ENCODE results near the gene ADIPOR2.

The ADIPOR2 gene

DNA sequence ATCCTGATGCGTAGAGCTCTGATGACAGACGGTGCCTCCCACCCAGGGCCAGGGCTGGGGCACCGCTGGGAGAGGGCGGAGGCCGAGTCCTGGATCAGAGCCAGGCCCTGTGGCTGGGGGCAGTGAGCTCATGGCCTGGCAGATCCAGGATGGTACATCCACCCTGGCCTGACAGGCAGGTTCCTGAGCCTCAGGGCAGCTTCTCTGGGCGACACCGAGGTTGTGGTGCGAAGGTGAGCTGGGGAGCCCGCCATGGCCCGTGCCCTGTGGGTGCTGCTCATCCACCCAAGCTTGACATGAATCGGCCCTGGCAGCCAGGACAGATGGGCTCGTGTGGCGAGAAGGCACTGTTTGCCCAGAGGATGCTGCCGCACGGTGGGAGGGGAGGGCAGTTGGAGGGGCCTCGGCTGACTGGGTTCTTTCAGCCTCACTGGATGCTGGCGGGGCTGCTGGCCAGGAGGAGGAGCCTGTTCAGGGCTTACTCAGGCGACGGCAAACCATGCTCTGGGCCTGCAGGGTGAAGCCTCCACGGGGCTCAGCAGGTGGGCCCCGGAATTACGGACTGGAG, 146.1 kb downstream of the ADIPOR2 start:
- ATAC-seq (ENCODE audit: low read depth), result no peak
- H3K4me3 Mint-ChIP-seq, result no peak overlapping the region
- H3K36me3 Mint-ChIP-seq, result no peaks in the 10 kb centered on the region
- H3K9me3 Mint-ChIP-seq, result no peaks in the 10 kb centered on the region
- H3K27ac Mint-ChIP-seq, result no peak overlapping the region
- no peak for DNase-seq (ENCODE audit: low spot score in 2 of 2)
- H3K27me3 Mint-ChIP-seq, result peaks cover 18% of the 10 kb centered on the region
- H3K4me1 Mint-ChIP-seq, result peaks cover 13% of the 10 kb centered on the region

DNA sequence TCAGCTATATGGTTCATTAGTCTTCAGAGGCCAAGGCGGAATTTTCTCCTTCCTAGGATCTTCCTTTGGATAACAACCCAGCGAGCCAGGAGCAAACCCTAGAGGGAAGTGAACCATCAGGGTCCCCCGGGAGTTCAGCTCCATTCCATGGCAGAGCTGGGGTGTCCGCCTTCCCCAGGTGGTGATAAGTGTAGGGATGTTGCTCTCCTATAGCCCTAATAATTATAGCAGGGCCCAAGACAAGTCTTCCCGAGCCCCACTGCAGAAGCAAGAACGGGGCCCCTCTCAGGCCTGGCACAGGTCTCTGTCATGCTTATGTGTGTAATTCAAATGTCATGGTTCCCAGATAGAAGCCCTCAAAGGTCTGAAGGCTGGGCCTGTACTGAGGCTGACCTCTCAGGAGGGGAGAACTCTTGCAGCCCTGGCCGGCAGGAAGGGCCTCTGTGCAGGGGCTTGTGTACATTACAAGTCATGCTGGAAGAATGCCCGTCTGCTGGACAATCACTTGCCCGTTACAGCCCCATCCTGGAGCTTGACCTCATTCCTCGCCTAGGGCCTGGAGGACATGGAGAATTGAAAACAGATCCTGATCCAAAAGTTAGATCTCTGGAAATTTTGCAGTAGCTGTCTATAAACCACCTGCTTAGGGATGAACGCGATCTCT, 146.8 kb downstream of the ADIPOR2 start:
- H3K27ac Mint-ChIP-seq, result no peak overlapping the region
- H3K9me3 Mint-ChIP-seq, result no peaks in the 10 kb centered on the region

More for the DNA sequence above, 146.8 kb downstream of the ADIPOR2 start:
- H3K4me3 Mint-ChIP-seq, result no peak overlapping the region
- peaks cover 19% of the 10 kb centered on the region for H3K4me1 Mint-ChIP-seq
- ATAC-seq (ENCODE audit: low read depth) (no peak), DNase-seq (ENCODE audit: low spot score in 2 of 2) (no peak)
- H3K27me3 Mint-ChIP-seq, result peaks cover 18% of the 10 kb centered on the region
- no peaks in the 10 kb centered on the region for H3K36me3 Mint-ChIP-seq

All from memory B cell (primary cell).